CD4-positive, alpha-beta T cell (primary cell): ENCODE measurements around the gene PAX5. TPM values are rescaled to one million over a fixed set of nuclear protein-coding genes. Genes with fewer than 3 reads are reported as not detected.

Source experiments
- ATAC-seq: fragments of 200-7000 bp; cut with Tn5 transposase; one replicate; pipeline ENCODE4 v1.10.0; 2022; ENCODE audit warnings: mild to moderate bottlenecking; ENCODE audit not compliant: poor library complexity
- CTCF ChIA-PET: fragments of 350-600 bp; sonication (Branson Sonifier 250); formaldehyde crosslinking; loops from one replicate; lab custom pipeline; 2021; ENCODE audit warnings: antibody characterized with exemption, inconsistent platforms; lab: Charles Lee
- POLR2A ChIA-PET: fragments of 350-600 bp; sonication (Branson Sonifier 250); formaldehyde crosslinking; loops from one replicate; lab custom pipeline; 2021; ENCODE audit warnings: antibody characterized with exemption, inconsistent platforms; lab: Charles Lee
- DNase-seq, 14 experiments: peaks; one replicate each; pipeline ENCODE4 v3.0.0-alpha.2; 2013 to 2020; ENCODE audit warnings: mixed read lengths in 2 of 14
- H3K27ac ChIP-seq, 2 donors: one replicate each; pipeline versions ENCODE4 v1.5.1 to v1.7.0; 2013; ENCODE audit warnings: low read length in 2 of 2, low read depth in 1 of 2, mild to moderate bottlenecking in 1 of 2
- H3K27me3 ChIP-seq, 2 experiments: 1 replicate in 1 of 2; 2 replicates in 1 of 2; pipeline versions ENCODE4 v1.6.1 to v1.7.0; 2013; ENCODE audit warnings: low read length in 2 of 2, control low read depth in 1 of 2, mild to moderate bottlenecking in 1 of 2, moderate library complexity in 1 of 2; ENCODE audit not compliant: insufficient read depth in 2 of 2, control insufficient read depth in 1 of 2
- H3K36me3 ChIP-seq: one replicate; pipeline ENCODE4 v1.6.1; 2013; ENCODE audit warnings: low read length, control low read depth; ENCODE audit not compliant: insufficient read depth
- H3K4me1 ChIP-seq: one replicate; pipeline ENCODE4 v1.6.1; 2013; ENCODE audit warnings: low read length, control low read depth; ENCODE audit not compliant: insufficient read depth
- H3K4me3 ChIP-seq: one replicate; pipeline ENCODE4 v1.5.1; 2013; ENCODE audit warnings: mild to moderate bottlenecking, low read length, moderate library complexity
- H3K9me3 ChIP-seq, 2 experiments: 1 replicate in 1 of 2; 2 replicates in 1 of 2; pipeline versions ENCODE4 v1.6.1 to v1.7.0; 2013; ENCODE audit warnings: low read length in 2 of 2, mild to moderate bottlenecking in 2 of 2, control low read depth in 1 of 2, moderate library complexity in 1 of 2; ENCODE audit not compliant: control insufficient read depth in 1 of 2, insufficient read depth in 1 of 2
- H3K27ac Mint-ChIP-seq: one replicate; pipeline ENCODE4 v1.8.0; 2020; ENCODE audit warnings: mixed read lengths
- H3K27me3 Mint-ChIP-seq: one replicate; pipeline ENCODE4 v1.8.0; 2021; ENCODE audit warnings: mixed read lengths
- H3K36me3 Mint-ChIP-seq: one replicate; pipeline ENCODE4 v1.8.0; 2021; ENCODE audit warnings: low read depth, mixed read lengths
- H3K4me1 Mint-ChIP-seq: one replicate; pipeline ENCODE4 v1.8.0; 2021; ENCODE audit warnings: low read depth, mixed read lengths
- H3K4me3 Mint-ChIP-seq: one replicate; pipeline ENCODE4 v1.8.0; 2020; ENCODE audit warnings: mild to moderate bottlenecking, mixed read lengths
- H3K9me3 Mint-ChIP-seq: one replicate; pipeline ENCODE4 v1.8.0; 2020; ENCODE audit warnings: mixed read lengths
- intact Hi-C, 2 experiments: fragments of 100-400 bp; cut with DNase I in 1 of 2; cut with micrococcal nuclease in 1 of 2; formaldehyde crosslinking; loops; one replicate each; pipeline versions ENCODE4 v1.15.1 to v1.9.0; 2023 to 2025; cut with DNase I, micrococcal nuclease
- total RNA-seq, 174 experiments: library from RNA in 2 of 174; stranded (reverse) in 2 of 174; gene quantifications; one replicate each; pipeline ENCODE4 v1.2.3 and lab custom pipeline; 2021 to 2026
- TF ChIP-seq, protein P1 (sequence below): fragments of 200-600 bp; IDR thresholded peaks from one replicate; pipeline ENCODE4 v1.8.0; 2022; ENCODE audit warnings: antibody characterized with exemption, mild to moderate bottlenecking

Gene PAX5
- total RNA-seq, 2 experiments from 2014 or later = 0.03 to 0.11 TPM

DNA sequence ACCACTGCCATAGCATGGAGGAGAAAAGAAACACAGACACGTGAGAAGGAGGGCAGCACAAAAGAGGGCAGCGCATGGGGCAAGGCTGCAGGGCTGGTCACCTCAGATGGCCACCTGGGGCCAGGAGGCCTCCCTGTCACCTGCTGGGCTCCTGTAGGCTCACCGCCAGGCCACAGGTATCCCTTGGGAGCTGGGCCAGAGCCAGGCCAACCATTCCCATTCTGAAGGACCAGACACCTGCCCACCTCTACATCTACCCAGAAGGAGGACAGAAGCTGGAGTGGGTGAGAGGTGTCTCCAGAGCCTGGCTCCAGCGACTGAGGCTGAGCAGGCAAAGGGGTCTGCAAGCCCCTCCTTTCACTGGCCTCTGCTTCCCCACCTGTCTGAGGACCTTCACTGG lies 103.1 kb downstream of the PAX5 start:
- Histone ChIP-seq H3K27ac (no peak overlapping the region), H3K4me1 (no peaks in the 10 kb centered on the region), H3K27me3 (no peaks in the 10 kb centered on the region), H3K4me3 (no peak overlapping the region), H3K36me3 (no peaks in the 10 kb centered on the region), H3K9me3 (peaks cover 0 to 6% of the 10 kb centered on the region in 2 experiments)
- Mint-ChIP-seq H3K36me3 (no peaks in the 10 kb centered on the region), H3K9me3 (no peaks in the 10 kb centered on the region), H3K4me1 (no peaks in the 10 kb centered on the region), H3K4me3 (no peak overlapping the region), H3K27me3 (peaks cover 10% of the 10 kb centered on the region), H3K27ac (no peak overlapping the region)
- no peak for ATAC-seq
- TF ChIP-seq, protein P1, sequence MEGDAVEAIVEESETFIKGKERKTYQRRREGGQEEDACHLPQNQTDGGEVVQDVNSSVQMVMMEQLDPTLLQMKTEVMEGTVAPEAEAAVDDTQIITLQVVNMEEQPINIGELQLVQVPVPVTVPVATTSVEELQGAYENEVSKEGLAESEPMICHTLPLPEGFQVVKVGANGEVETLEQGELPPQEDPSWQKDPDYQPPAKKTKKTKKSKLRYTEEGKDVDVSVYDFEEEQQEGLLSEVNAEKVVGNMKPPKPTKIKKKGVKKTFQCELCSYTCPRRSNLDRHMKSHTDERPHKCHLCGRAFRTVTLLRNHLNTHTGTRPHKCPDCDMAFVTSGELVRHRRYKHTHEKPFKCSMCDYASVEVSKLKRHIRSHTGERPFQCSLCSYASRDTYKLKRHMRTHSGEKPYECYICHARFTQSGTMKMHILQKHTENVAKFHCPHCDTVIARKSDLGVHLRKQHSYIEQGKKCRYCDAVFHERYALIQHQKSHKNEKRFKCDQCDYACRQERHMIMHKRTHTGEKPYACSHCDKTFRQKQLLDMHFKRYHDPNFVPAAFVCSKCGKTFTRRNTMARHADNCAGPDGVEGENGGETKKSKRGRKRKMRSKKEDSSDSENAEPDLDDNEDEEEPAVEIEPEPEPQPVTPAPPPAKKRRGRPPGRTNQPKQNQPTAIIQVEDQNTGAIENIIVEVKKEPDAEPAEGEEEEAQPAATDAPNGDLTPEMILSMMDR = no peak
- intact Hi-C loops = no loop called here
- CTCF ChIA-PET = no interaction called here
- POLR2A ChIA-PET = no interaction called here
- DNase-seq = no peak

DNA sequence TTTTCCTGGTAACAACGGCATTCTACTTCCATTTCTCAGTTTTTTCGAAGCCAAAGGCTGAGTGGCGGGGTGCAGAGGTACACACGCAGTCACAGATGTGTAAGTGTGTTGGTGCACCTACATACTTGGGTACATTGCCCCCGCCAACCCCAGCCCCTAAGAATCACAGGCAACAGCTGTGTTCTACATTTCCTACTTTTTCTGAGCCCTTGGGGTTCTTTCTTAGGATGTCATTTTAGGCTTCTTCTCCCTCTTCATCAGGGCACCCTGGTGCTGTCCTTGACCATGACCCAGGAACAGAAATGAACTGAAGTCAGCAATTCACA lies 104.8 kb downstream of the PAX5 start:
- no peak for ATAC-seq
- ChIA-PET CTCF (no interaction called here), POLR2A (no interaction called here)
- TF ChIP-seq, protein P1 = no peak
- Histone ChIP-seq H3K27ac (no peak overlapping the region), H3K4me1 (no peaks in the 10 kb centered on the region), H3K4me3 (no peak overlapping the region), H3K36me3 (no peaks in the 10 kb centered on the region), H3K27me3 (no peaks in the 10 kb centered on the region), H3K9me3 (peaks cover 0 to 6% of the 10 kb centered on the region in 2 experiments)
- no peaks in the 10 kb centered on the region for H3K4me1 Mint-ChIP-seq
- DNase-seq = no peak
- no peaks in the 10 kb centered on the region for H3K9me3 Mint-ChIP-seq
- no peak overlapping the region for H3K27ac Mint-ChIP-seq
- H3K36me3 Mint-ChIP-seq = no peaks in the 10 kb centered on the region
- peaks cover 10% of the 10 kb centered on the region for H3K27me3 Mint-ChIP-seq
- H3K4me3 Mint-ChIP-seq = no peak overlapping the region
- intact Hi-C loops = no loop called here

DNA sequence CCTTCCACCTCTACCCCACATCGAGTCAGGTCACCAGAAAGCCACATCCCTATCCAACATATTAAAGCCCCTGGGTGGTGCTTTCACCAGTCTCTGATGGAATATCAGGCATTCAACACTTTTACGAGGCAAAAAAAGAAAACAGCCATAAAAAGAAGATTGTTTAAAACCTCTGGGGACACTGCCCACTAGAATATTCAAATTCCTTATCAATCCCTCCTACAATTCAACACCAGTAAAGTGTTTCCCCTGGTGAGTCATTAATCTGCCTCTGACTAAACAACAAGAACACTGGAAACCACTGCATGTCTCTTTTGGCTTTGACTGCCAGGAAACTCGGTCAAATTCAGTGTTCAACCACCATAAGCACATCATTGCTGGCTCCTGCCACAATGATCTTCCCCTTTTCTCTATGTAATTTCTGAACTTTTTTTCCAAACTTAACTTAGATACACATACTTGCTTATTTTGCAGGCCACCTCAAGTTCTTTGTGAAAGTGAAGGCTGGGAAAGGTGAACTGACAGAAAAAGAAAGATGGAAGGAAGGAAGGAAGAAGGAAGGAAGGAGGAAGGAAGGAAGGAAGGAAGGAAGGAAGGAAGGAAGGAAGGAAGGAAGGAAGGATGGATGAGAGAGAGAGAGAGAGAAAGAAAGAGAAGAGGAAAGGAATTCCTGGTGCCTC lies 105.3 kb downstream of the PAX5 start:
- CTCF ChIA-PET = no interaction called here
- H3K36me3 ChIP-seq = no peaks in the 10 kb centered on the region
- no peak overlapping the region for H3K4me3 Mint-ChIP-seq
- H3K9me3 ChIP-seq = peaks cover 0 to 6% of the 10 kb centered on the region in 2 experiments
- no peak for ATAC-seq
- intact Hi-C loops = no loop called here
- H3K27me3 Mint-ChIP-seq = peaks cover 10% of the 10 kb centered on the region
- TF ChIP-seq, protein P1 = no peak
- no peaks in the 10 kb centered on the region for H3K4me1 Mint-ChIP-seq
- no peak overlapping the region for H3K27ac ChIP-seq
- POLR2A ChIA-PET = no interaction called here
- H3K4me3 ChIP-seq = no peak overlapping the region
- H3K4me1 ChIP-seq = no peaks in the 10 kb centered on the region
- H3K27ac Mint-ChIP-seq = no peak overlapping the region
- DNase-seq = no peak
- no peaks in the 10 kb centered on the region for H3K9me3 Mint-ChIP-seq
- H3K36me3 Mint-ChIP-seq = no peaks in the 10 kb centered on the region
- H3K27me3 ChIP-seq = no peaks in the 10 kb centered on the region
